Hepatocyte (in vitro differentiated cells): ENCODE data around the gene FAM217A.

Source experiments
- EZH2 ChIP-seq: fragments of 200-600 bp; sonication (generic); IDR thresholded peaks from 2 replicates; pipeline ENCODE4 v1.6.1; 2016; ENCODE audit warnings: antibody characterized with exemption, mild to moderate bottlenecking, borderline replicate concordance
- EZH2phosphoT487 ChIP-seq: fragments of 200-600 bp; sonication (generic); IDR thresholded peaks from one replicate; pipeline ENCODE4 v1.6.1; 2018; ENCODE audit warnings: antibody characterized with exemption, mild to moderate bottlenecking, low read depth, moderate library complexity; ENCODE audit not compliant: unreplicated experiment, severe bottlenecking
- TF ChIP-seq, protein P1 (sequence below): fragments of 200-600 bp; sonication (generic); IDR thresholded peaks from 2 replicates; pipeline ENCODE4 v1.5.1; 2016; ENCODE audit warnings: antibody characterized with exemption, mild to moderate bottlenecking; ENCODE audit not compliant: poor library complexity

DNA sequence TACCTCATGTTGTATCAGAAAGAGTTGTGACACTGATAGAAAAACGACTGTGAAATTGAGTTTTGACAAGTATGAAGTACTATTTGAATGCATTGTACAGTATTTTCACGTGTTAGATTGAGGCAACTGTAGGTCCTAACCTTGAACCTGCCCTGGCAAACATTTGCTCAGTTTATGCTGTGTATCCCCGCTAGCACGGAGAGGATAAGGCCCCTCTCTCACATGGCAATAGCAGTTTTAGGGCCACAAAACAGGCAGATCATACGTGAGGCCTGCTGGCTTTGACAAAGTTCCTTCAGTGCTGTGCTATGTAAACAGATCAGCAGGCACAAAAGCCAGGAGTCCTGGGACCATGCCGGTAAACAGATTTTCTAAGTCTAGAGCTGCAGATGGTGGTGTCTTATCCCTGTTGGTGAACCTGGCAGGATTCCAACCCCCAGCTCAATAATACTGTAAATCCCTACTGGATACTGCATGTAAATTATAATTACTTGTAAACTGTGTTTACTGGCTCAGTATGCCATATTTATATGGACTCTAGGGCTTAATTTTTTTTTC lies 23.8 kb upstream of the FAM217A start:
- TF ChIP-seq, protein P1, sequence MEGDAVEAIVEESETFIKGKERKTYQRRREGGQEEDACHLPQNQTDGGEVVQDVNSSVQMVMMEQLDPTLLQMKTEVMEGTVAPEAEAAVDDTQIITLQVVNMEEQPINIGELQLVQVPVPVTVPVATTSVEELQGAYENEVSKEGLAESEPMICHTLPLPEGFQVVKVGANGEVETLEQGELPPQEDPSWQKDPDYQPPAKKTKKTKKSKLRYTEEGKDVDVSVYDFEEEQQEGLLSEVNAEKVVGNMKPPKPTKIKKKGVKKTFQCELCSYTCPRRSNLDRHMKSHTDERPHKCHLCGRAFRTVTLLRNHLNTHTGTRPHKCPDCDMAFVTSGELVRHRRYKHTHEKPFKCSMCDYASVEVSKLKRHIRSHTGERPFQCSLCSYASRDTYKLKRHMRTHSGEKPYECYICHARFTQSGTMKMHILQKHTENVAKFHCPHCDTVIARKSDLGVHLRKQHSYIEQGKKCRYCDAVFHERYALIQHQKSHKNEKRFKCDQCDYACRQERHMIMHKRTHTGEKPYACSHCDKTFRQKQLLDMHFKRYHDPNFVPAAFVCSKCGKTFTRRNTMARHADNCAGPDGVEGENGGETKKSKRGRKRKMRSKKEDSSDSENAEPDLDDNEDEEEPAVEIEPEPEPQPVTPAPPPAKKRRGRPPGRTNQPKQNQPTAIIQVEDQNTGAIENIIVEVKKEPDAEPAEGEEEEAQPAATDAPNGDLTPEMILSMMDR = no peak
- TF ChIP-seq EZH2 (no peak), EZH2phosphoT487 (no peak)
